ENCODE results near the gene NLRP3. TPM values are rescaled to one million over a fixed set of nuclear protein-coding genes. Genes with fewer than 3 reads are reported as not detected.
A peak's percentile ranks its signal among the peaks of the same experiment; 100 is the strongest.

Gene NLRP3
- total and polyA plus RNA-seq, 2 donors (not counting 1 experiment from before 2014, with no cell fraction given) = 1.4 to 1.7 TPM

DNA sequence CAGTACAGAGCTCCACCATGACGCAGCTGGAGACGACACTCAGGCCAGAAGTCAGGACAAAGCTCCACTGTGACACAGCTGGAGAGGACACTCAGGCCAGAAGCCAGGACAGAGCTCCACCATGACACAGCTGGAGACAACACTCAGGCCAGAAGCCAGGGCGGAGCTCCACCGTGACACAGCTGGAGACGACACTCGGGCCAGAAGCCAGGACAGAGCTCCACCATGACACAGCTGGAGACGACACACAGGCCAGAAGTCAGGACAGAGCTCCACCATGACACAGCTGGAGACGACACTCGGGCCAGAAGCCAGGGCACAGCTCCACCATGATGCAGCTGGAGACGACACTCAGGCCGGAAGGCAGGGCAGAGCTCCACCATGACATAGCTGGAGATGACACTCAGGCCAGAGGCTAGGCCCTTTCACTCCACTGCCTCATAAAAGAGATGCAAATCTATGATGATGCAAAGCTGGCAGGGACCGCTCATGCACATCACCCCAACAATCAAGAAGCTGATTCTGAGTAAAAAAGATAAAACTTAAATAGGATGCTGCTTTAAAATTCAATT is 55.6 kb downstream of the NLRP3 start:
- Histone ChIP-seq H3K4me1 (ENCODE audit: control insufficient read depth in 2 of 2, insufficient read depth in 2 of 2, low read length in 2 of 2) (peaks cover 8 to 11% of the 10 kb centered on the region in 2 donors), H3K9ac (ENCODE audit: low read length) (no peak overlapping the region), H3K4me3 (ENCODE audit: control extremely low read depth in 1 of 5, extremely low read depth in 1 of 5, insufficient read depth in 1 of 5, low read depth in 2 of 5, low read length in 4 of 5) (no peak overlapping the region), H3K79me2 (ENCODE audit: control insufficient read depth, insufficient read depth, low read length) (no peaks in the 10 kb centered on the region), H3K36me3 (replicated peaks in 1 of 2; ENCODE audit: control extremely low read depth in 1 of 2, control insufficient read depth in 1 of 2, extremely low read depth in 1 of 2, insufficient read depth in 2 of 2, low read length in 1 of 2) (no peaks in the 10 kb centered on the region), H2AFZ (ENCODE audit: insufficient read depth, low read depth, low read length, poor library complexity, severe bottlenecking) (no peak overlapping the region), H3K4me2 (replicated peaks; ENCODE audit: low read depth, low read length, poor library complexity, severe bottlenecking) (no peak overlapping the region), H4K20me1 (ENCODE audit: control insufficient read depth, insufficient read depth, low read length, poor library complexity, severe bottlenecking) (no peaks in the 10 kb centered on the region), H3K27me3 (replicated peaks in 1 of 4; ENCODE audit: control extremely low read depth in 1 of 4, control insufficient read depth in 3 of 4, insufficient read depth in 4 of 4, low read length in 3 of 4) (no peaks in the 10 kb centered on the region), H3K9me3 (ENCODE audit: control extremely low read depth in 1 of 3, control insufficient read depth in 2 of 3, insufficient read depth in 1 of 3, low read length in 2 of 3) (peaks cover 0 to 3% (median 2%) of the 10 kb centered on the region in 3 donors), H3K27ac (ENCODE audit: low read length in 2 of 2) (no peak overlapping the region)
- peak; percentile 84 for ATAC-seq (ENCODE audit: low read depth)
- ChIA-PET CTCF (interaction anchor here (0.7 to 2.4 kb wide), 5 partner anchors 15 to 1356 kb away, joined by 4 to 17 read pairs (median 7); no protein-coding TSS in a partner anchor), POLR2A (no interaction called here)
- Mint-ChIP-seq H3K27ac (no peak overlapping the region), H3K27me3 (no peaks in the 10 kb centered on the region), H3K4me1 (peaks cover 31% of the 10 kb centered on the region), H3K4me3 (peak overlapping the region; percentile 34), H3K9me3 (ENCODE audit: insufficient read depth) (no peaks in the 10 kb centered on the region)
- no peak for TF ChIP-seq EZH2 (IDR thresholded peaks at IDR 0.05; ENCODE audit: borderline replicate concordance, insufficient read depth, low read depth, low read length, poor library complexity, severe bottlenecking)
- TF ChIP-seq, protein P1, sequence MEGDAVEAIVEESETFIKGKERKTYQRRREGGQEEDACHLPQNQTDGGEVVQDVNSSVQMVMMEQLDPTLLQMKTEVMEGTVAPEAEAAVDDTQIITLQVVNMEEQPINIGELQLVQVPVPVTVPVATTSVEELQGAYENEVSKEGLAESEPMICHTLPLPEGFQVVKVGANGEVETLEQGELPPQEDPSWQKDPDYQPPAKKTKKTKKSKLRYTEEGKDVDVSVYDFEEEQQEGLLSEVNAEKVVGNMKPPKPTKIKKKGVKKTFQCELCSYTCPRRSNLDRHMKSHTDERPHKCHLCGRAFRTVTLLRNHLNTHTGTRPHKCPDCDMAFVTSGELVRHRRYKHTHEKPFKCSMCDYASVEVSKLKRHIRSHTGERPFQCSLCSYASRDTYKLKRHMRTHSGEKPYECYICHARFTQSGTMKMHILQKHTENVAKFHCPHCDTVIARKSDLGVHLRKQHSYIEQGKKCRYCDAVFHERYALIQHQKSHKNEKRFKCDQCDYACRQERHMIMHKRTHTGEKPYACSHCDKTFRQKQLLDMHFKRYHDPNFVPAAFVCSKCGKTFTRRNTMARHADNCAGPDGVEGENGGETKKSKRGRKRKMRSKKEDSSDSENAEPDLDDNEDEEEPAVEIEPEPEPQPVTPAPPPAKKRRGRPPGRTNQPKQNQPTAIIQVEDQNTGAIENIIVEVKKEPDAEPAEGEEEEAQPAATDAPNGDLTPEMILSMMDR (IDR thresholded peaks at IDR 0.05) = no peak
- intact Hi-C loops (cut with micrococcal nuclease) = no loop called here
- 74% methylated on average over 7 of the region's 12 CpGs for WGBS (ENCODE audit: insufficient coverage)
- DNase-seq = no peak

DNA sequence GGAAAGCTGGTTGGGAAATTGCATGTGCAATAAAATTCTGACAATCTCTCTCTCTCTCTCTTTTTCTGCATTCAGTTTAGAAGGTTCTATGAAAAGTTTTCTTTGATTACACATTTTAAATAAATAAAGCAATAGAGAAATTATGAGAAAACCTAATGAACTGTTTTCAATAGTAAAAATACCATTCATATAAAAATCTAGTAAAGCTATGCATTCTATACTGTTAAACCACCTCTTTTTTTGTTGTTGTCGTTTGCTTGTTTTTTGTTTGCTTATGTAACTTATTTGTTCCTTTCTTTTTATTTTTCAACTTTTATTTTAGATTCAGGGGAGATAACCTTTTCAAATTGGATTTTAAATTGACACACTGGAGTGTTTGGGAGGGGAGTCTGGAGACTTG is 56.1 kb downstream of the NLRP3 start:
- Mint-ChIP-seq H3K27me3 (no peaks in the 10 kb centered on the region), H3K4me1 (peaks cover 36% of the 10 kb centered on the region), H3K27ac (no peak overlapping the region), H3K9me3 (ENCODE audit: insufficient read depth) (no peaks in the 10 kb centered on the region), H3K4me3 (peak overlapping the region; percentile 34)
- DNase-seq (no peak), ATAC-seq (ENCODE audit: low read depth) (no peak)
- Histone ChIP-seq H4K20me1 (ENCODE audit: control insufficient read depth, insufficient read depth, low read length, poor library complexity, severe bottlenecking) (no peaks in the 10 kb centered on the region), H3K9ac (ENCODE audit: low read length) (no peak overlapping the region), H3K4me1 (ENCODE audit: control insufficient read depth in 2 of 2, insufficient read depth in 2 of 2, low read length in 2 of 2) (peaks cover 13 to 16% of the 10 kb centered on the region in 2 donors), H3K27me3 (replicated peaks in 1 of 4; ENCODE audit: control extremely low read depth in 1 of 4, control insufficient read depth in 3 of 4, insufficient read depth in 4 of 4, low read length in 3 of 4) (no peaks in the 10 kb centered on the region), H3K4me3 (ENCODE audit: control extremely low read depth in 1 of 5, extremely low read depth in 1 of 5, insufficient read depth in 1 of 5, low read depth in 2 of 5, low read length in 4 of 5) (no peak overlapping the region), H3K27ac (ENCODE audit: low read length in 2 of 2) (no peak overlapping the region), H3K9me3 (ENCODE audit: control extremely low read depth in 1 of 3, control insufficient read depth in 2 of 3, insufficient read depth in 1 of 3, low read length in 2 of 3) (peaks cover 0 to 3% (median 2%) of the 10 kb centered on the region in 3 donors), H3K79me2 (ENCODE audit: control insufficient read depth, insufficient read depth, low read length) (no peaks in the 10 kb centered on the region), H2AFZ (ENCODE audit: insufficient read depth, low read depth, low read length, poor library complexity, severe bottlenecking) (no peak overlapping the region), H3K36me3 (replicated peaks in 1 of 2; ENCODE audit: control extremely low read depth in 1 of 2, control insufficient read depth in 1 of 2, extremely low read depth in 1 of 2, insufficient read depth in 2 of 2, low read length in 1 of 2) (no peaks in the 10 kb centered on the region), H3K4me2 (replicated peaks; ENCODE audit: low read depth, low read length, poor library complexity, severe bottlenecking) (no peak overlapping the region)
- intact Hi-C loops (cut with micrococcal nuclease) = no loop called here
- no CpG with 5 or more reads among the region's 1 CpG for WGBS (ENCODE audit: insufficient coverage)
- ChIA-PET CTCF (interaction anchor here (0.7 to 2.4 kb wide), 5 partner anchors 15 to 1355 kb away, joined by 4 to 17 read pairs (median 7); no protein-coding TSS in a partner anchor), POLR2A (no interaction called here)
- TF ChIP-seq, protein P1 (IDR thresholded peaks at IDR 0.05) = no peak
- TF ChIP-seq EZH2 (IDR thresholded peaks at IDR 0.05; ENCODE audit: borderline replicate concordance, insufficient read depth, low read depth, low read length, poor library complexity, severe bottlenecking) = no peak
